Activated T-helper 9 cell treated with anti-CD3 and anti-CD28 coated beads, Interleukin-2, amount 50 U/mL, for 16 hours (primary cell): ENCODE measurements around the gene OR13C9.
"Not testable (repeated sequence)": the region's sequence is repeated elsewhere in the genome, so short reads cannot be mapped to it uniquely, and the experiment has no call there.

ENCODE experiments used
- DNase-seq: peaks from one replicate; pipeline ENCODE4 v3.0.0-alpha.2; 2020; ENCODE audit warnings: low read depth

The OR13C9 gene

GRCh38 chr9:104618104-104618503 is at the start of gene OR13C9:
Gene OR13C9 (minus strand): TSS chr9:104618204. CDS start chr9:104618204, 0 bp downstream.
- DNase-seq, result no peak

- DNase-seq, result no peak
These were observed 40.6 kb upstream of the OR13C9 start for GRCh38 chr9:104658496-104659195.

- DNase-seq, result no peak
These were observed 17.5 kb upstream of the OR13C9 start for GRCh38 chr9:104635456-104635855.

- DNase-seq, result no peak
These were observed 16.0 kb upstream of the OR13C9 start for GRCh38 chr9:104633976-104634520.

- not testable (repeated sequence) for DNase-seq
These were observed 8.0 kb upstream of the OR13C9 start for GRCh38 chr9:104625964-104626363.

- DNase-seq, result no peak
These were observed 586 bp downstream of the OR13C9 start for GRCh38 chr9:104617418-104617817.

GRCh38 chr9:104611213-104611612 is 6.8 kb downstream of the OR13C9 start:
- no peak for DNase-seq

- no peak for DNase-seq
These were observed 9.7 kb downstream of the OR13C9 start for GRCh38 chr9:104608336-104608735.

- DNase-seq, result no peak
These were observed 11.9 kb downstream of the OR13C9 start for GRCh38 chr9:104606152-104606551.

GRCh38 chr9:104605527-104605926 is 12.5 kb downstream of the OR13C9 start, which contains the start of gene OR13C2:
Gene OR13C2 (minus strand): TSS chr9:104605627. CDS start chr9:104605627, 0 bp downstream.
- not testable (repeated sequence) for DNase-seq

- no peak for DNase-seq
These were observed 13.2 kb downstream of the OR13C9 start for GRCh38 chr9:104604801-104605200.

- DNase-seq, result not testable (repeated sequence)
These were observed 18.7 kb downstream of the OR13C9 start, which contains the start of gene OR13C5 for GRCh38 chr9:104599313-104599712. Gene OR13C5 (minus strand): TSS chr9:104599413. CDS start chr9:104599413, 0 bp downstream.

- not testable (repeated sequence) for DNase-seq
These were observed 19.3 kb downstream of the OR13C9 start for GRCh38 chr9:104598749-104599148.

GRCh38 chr9:104589626-104590025 is 28.4 kb downstream of the OR13C9 start:
- DNase-seq, result no peak

GRCh38 chr9:104586496-104587180 is 31.4 kb downstream of the OR13C9 start:
- no peak for DNase-seq

GRCh38 chr9:104580562-104580961 is 37.4 kb downstream of the OR13C9 start:
- DNase-seq, result no peak

GRCh38 chr9:104577263-104577662 is 40.7 kb downstream of the OR13C9 start:
- no peak for DNase-seq

GRCh38 chr9:104575456-104575855 is 42.5 kb downstream of the OR13C9 start:
- DNase-seq, result no peak

GRCh38 chr9:104572612-104573011 is 45.4 kb downstream of the OR13C9 start:
- DNase-seq, result no peak

GRCh38 chr9:104568868-104569267 is 49.1 kb downstream of the OR13C9 start, which contains the start of gene OR13C8:
Gene OR13C8 (plus strand): TSS chr9:104569168. CDS start chr9:104569168, 0 bp downstream.
- no peak for DNase-seq
